Liver (tissue), 3 donors: ENCODE results near the gene CNST.

ENCODE experiments used
- ATF3 ChIP-seq: IDR thresholded peaks from 2 replicates; pipeline ENCODE4 v1.6.1; 2016; ENCODE audit warnings: antibody characterized with exemption
- CTCF ChIP-seq: fragments of 150-350 bp; IDR thresholded peaks from 2 replicates; pipeline ENCODE4 v1.5.1; 2017; ENCODE audit warnings: improper control_type of control experiment, low read depth, low read length; ENCODE audit not compliant: missing input control
- EGR1 ChIP-seq, 2 donors: IDR thresholded peaks; 2 replicates each; pipeline ENCODE4 v1.6.1; 2016 to 2018; ENCODE audit warnings: antibody characterized with exemption in 2 of 2, low read depth in 2 of 2
- FOXA2 ChIP-seq: IDR thresholded peaks from 2 replicates; pipeline ENCODE4 v1.6.1; 2016; ENCODE audit warnings: antibody characterized with exemption
- GABPA ChIP-seq, 2 donors: IDR thresholded peaks in 1 of 2; conservative IDR thresholded peaks in 1 of 2; 2 replicates each; pipeline ENCODE4 v1.6.1; 2016; ENCODE audit warnings: antibody characterized with exemption in 2 of 2, mild to moderate bottlenecking in 1 of 2, moderate library complexity in 1 of 2
- JUND ChIP-seq, 2 donors: IDR thresholded peaks; 2 replicates each; pipeline ENCODE4 v1.6.1; 2016; ENCODE audit warnings: antibody characterized with exemption in 2 of 2
- MAX ChIP-seq: IDR thresholded peaks from 2 replicates; pipeline ENCODE4 v1.6.1; 2016; ENCODE audit warnings: antibody characterized with exemption
- NR2F2 ChIP-seq: IDR thresholded peaks from 2 replicates; pipeline ENCODE4 v1.6.1; 2016; ENCODE audit warnings: antibody characterized with exemption
- RAD21 ChIP-seq, 2 donors: IDR thresholded peaks; 2 replicates each; pipeline ENCODE4 v1.6.1; 2016; ENCODE audit warnings: antibody characterized with exemption in 2 of 2, mild to moderate bottlenecking in 2 of 2
- REST ChIP-seq: IDR thresholded peaks from 2 replicates; pipeline ENCODE4 v1.6.1; 2016; ENCODE audit warnings: antibody characterized with exemption, mild to moderate bottlenecking
- RXRA ChIP-seq, 2 donors: IDR thresholded peaks; 2 replicates each; pipeline ENCODE4 v1.6.1; 2017 to 2018; ENCODE audit warnings: antibody characterized with exemption in 2 of 2, mild to moderate bottlenecking in 1 of 2
- SP1 ChIP-seq: IDR thresholded peaks from 2 replicates; pipeline ENCODE4 v1.6.1; 2018; ENCODE audit warnings: antibody characterized with exemption, mild to moderate bottlenecking
- TAF1 ChIP-seq: conservative IDR thresholded peaks from 2 replicates; pipeline ENCODE4 v1.6.1; 2016; ENCODE audit warnings: antibody characterized with exemption, mild to moderate bottlenecking
- ZBTB33 ChIP-seq: IDR thresholded peaks from 2 replicates; pipeline ENCODE4 v1.6.1; 2016; ENCODE audit warnings: antibody characterized with exemption
- donor health status: healthy.
- donor health status: healthy.

GRCh38 chr1:246519514-246519913 is 46.7 kb upstream of the CNST start:
- TF ChIP-seq REST, result no peak
- no peak for TF ChIP-seq CTCF
- no peak for TF ChIP-seq TAF1
- TF ChIP-seq SP1, result no peak
- no peak for TF ChIP-seq JUND (IDR thresholded peaks at IDR 0.05)
- no peak for TF ChIP-seq EGR1 (IDR thresholded peaks at IDR 0.05; ENCODE audit: low read depth in 2 of 2)
- TF ChIP-seq MAX, result no peak
- TF ChIP-seq NR2F2, result no peak
- TF ChIP-seq ATF3, result no peak
- TF ChIP-seq ZBTB33, result no peak
- TF ChIP-seq GABPA (IDR thresholded peaks at IDR 0.05 in 1 of 2, conservative IDR thresholded peaks at IDR 0.05 in 1 of 2), result no peak
- TF ChIP-seq RXRA (IDR thresholded peaks at IDR 0.05), result no peak
- TF ChIP-seq RAD21 (IDR thresholded peaks at IDR 0.05), result no peak
- TF ChIP-seq FOXA2, result no peak
